Measurements from ENCODE around the gene SART1.

SART1 gene

DNA sequence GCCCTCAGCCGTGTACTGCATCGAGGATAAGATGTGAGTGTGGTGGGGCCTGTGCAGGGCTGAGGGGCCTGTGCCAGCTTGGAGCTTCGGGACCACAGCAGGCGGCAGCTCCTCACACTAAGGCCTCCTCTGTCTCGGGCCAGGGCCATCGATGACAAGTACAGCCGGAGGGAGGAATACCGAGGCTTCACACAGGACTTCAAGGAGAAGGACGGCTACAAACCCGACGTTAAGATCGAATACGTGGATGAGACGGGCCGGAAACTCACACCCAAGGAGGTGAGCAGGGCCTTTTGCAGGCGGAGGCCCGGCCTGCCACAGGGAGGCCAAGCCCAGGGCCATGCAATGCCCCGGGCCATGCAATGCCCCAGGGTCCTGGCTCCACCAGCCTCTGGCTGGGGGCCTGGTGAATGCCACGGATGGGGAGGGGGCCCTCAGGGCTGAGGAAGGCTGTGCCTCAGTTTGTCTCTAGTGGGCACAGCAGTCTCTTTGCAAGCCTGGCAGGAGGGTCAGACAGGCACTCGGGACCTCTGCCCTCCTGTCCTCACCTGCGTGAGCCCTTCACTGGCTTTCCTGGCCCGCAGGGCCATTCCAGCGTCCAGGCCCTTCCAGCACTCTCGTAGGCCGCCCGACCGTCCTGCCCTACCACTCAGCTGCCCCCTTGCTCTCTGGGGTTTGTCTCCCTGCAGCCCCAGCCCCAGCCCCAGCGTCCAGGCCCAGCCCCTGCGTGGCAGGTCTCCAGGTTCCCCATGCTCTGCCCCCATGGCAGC lies 16.3 kb downstream of the SART1 start:
- DNase-seq (ENCODE audit: low read depth, low spot score) = no peak
- TF ChIP-seq EZH2 (IDR thresholded peaks at IDR 0.05) (no peak), POLR2AphosphoS5 (IDR thresholded peaks at IDR 0.05; ENCODE audit: borderline replicate concordance, low read depth, low read length) (no peak), FOXP2 (optimal IDR thresholded peaks at IDR 0.05; ENCODE audit: control extremely low read depth, extremely low read length, insufficient read depth) (no peak)
- Histone ChIP-seq H3K9me3 (ENCODE audit: low read depth, low read length) (no peaks in the 10 kb centered on the region), H3K36me3 (ENCODE audit: insufficient read depth, low read length) (peaks cover 19% of the 10 kb centered on the region; the same call in 1 of the 2 replicates), H3K27ac (no peak overlapping the region), H3K4me3 (no peak overlapping the region), H3K9ac (ENCODE audit: insufficient read length) (no peak overlapping the region)

DNA sequence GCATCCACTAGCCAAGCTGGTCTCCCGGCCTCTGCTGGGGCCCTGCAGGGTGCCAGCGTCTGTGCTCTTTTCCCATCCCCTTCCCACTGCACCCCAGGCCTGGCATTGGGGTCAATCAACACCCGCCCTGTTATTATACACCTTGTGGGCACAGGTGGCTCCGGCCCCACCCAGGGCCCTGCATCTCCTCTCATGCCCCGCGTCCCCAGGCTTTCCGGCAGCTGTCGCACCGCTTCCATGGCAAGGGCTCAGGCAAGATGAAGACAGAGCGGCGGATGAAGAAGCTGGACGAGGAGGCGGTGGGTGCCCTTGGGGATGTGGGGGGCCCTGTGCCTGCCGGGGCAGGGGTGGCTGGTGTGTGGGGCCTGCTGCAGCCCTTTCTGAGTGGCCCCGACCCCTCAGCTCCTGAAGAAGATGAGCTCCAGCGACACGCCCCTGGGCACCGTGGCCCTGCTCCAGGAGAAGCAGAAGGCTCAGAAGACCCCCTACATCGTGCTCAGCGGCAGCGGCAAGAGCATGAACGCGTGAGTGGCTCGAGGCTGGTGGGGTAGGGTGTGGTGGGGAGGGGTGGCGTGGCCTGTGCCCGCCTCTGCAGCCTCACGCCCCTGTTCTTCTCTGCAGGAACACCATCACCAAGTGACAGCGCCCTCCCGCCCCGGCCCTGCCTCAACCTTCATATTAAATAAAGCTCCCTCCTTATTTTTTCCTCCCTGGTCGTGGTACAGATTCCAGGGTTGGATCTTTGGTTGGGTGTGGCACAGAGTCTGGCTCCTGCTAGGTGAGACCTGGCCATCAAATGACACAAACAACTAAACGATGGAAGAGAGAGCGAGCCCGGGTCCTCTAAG lies 17.1 kb downstream of the SART1 start:
- no peak overlapping the region for H3K27ac ChIP-seq
- no peak overlapping the region for H3K9ac ChIP-seq (ENCODE audit: insufficient read length)
- TF ChIP-seq POLR2AphosphoS5 (IDR thresholded peaks at IDR 0.05; ENCODE audit: borderline replicate concordance, low read depth, low read length) (no peak), FOXP2 (optimal IDR thresholded peaks at IDR 0.05; ENCODE audit: control extremely low read depth, extremely low read length, insufficient read depth) (no peak), EZH2 (IDR thresholded peaks at IDR 0.05) (no peak)

DNA sequence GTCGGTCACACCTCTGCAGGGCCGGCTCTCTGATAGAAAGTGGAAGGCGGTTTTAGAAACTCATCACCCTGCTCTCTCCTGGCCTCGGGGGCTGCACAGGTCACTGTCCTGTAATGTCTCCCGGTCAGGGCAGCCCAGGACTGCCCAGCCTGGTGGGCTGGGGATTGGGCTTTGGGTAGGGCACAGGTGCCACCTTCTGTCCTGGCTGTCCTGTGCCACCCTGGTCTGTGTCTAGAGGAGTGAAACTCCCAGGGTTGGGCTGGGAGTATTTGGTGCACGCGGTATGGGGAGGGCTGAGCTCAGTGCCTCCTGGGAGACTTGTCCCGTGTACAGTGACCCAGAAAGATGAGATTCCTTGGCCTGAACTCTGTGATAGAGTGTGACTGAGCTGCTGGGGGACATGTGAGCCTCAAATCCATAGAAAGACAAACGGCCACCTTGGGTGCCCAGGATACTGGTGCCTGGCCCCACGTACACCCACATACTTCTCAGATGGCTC lies 17.8 kb downstream of the SART1 start:
- Histone ChIP-seq H3K9me3 (ENCODE audit: low read depth, low read length) (no peaks in the 10 kb centered on the region), H3K36me3 (ENCODE audit: insufficient read depth, low read length) (peaks cover 11% of the 10 kb centered on the region; the same call in 1 of the 2 replicates), H3K27ac (no peak overlapping the region), H3K4me3 (no peak overlapping the region), H3K9ac (ENCODE audit: insufficient read length) (no peak overlapping the region)
- no peak for DNase-seq (ENCODE audit: low read depth, low spot score)
- TF ChIP-seq EZH2 (IDR thresholded peaks at IDR 0.05) (no peak), FOXP2 (optimal IDR thresholded peaks at IDR 0.05; ENCODE audit: control extremely low read depth, extremely low read length, insufficient read depth) (no peak), POLR2AphosphoS5 (IDR thresholded peaks at IDR 0.05; ENCODE audit: borderline replicate concordance, low read depth, low read length) (no peak)

More for the DNA sequence above, 17.1 kb downstream of the SART1 start:
- DNase-seq (ENCODE audit: low read depth, low spot score) = no peak
- peaks cover 14% of the 10 kb centered on the region; the same call in 1 of the 2 replicates for H3K36me3 ChIP-seq (ENCODE audit: insufficient read depth, low read length)
- H3K4me3 ChIP-seq = no peak overlapping the region
- no peaks in the 10 kb centered on the region for H3K9me3 ChIP-seq (ENCODE audit: low read depth, low read length)

DNA sequence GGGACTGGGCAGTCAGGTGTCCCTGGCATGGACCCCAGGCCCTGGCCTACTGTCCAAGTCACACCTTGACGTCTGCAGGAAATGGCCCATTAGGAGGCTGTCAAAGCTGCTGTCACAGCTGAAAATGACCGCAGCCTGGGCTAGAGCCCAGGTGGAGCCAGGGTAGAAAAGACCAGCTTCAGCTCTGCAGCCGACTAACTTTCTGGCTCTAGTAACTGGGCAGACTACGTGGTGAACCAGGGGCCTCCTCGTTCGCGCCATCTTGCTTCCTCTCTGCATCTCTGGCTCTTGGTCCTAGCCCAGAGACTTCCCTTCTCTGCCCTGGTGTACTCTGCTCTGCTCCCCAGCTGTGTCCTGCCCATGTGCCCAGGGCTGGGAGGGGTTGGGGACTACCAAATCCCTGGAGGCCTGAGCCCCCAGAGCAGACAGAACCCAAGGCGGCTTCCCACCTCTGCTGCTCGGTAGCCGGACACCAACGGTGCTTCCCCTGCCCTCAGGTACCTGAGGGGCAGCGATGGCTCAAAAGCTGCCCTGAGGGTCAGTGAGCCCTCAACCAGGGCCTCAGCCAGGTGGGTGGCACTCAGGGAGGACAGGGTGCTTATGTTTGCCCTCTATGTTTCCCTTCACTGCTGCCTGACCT lies 19.7 kb downstream of the SART1 start:
- TF ChIP-seq POLR2AphosphoS5 (IDR thresholded peaks at IDR 0.05; ENCODE audit: borderline replicate concordance, low read depth, low read length) = 0 out of 2 replicates have a peak, but pooled peaks have one; percentile 29
- TF ChIP-seq EZH2 (IDR thresholded peaks at IDR 0.05) = no peak
- H3K36me3 ChIP-seq (ENCODE audit: insufficient read depth, low read length) = peaks cover 11% of the 10 kb centered on the region; the same call in 1 of the 2 replicates

DNA sequence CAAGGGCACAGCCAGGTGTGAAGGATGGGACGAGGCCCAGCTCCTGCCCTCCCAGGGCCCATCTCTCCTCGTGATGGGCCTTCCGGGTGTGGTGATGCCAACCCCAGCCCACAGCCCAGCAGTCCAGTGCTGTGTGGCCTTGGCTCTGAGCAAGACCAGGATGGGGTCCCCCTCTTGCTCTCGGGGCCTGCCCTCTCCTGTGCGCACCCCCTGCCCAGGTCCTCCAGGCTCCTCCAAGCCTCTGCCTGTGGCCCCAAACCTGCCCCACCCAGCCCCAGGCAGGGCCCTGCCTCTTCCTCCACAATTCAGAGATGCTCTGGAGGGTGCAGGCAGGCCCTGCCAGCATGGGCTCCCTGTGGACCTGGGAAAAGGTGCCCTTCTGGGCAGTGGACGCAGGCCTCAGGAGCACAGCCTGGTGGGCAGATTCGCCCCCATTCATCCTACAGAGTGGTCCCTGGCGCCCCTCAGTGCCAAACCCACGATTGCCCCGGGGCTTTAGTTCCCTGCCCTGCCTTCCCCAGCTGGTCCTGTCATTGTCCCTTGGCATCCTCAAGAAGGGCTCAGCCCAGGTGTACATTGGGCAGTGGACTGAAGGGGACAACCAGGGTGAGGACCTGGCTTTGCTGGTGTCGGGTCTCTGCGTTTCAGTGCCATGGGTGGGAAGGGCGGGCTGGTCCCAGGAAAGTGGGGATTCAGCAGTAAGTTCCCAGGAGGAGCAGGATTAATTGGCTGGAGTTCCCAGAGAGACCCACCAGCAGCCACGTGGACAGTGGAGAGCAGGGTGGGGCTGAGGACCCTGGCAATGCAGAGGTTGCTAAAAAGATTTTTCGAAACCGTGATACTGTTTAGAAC lies 20.7 kb downstream of the SART1 start:
- no peak for DNase-seq (ENCODE audit: low read depth, low spot score)
- no peak for TF ChIP-seq FOXP2 (optimal IDR thresholded peaks at IDR 0.05; ENCODE audit: control extremely low read depth, extremely low read length, insufficient read depth)
- TF ChIP-seq EZH2 (IDR thresholded peaks at IDR 0.05) = no peak
- no peak for TF ChIP-seq POLR2AphosphoS5 (IDR thresholded peaks at IDR 0.05; ENCODE audit: borderline replicate concordance, low read depth, low read length)
- Histone ChIP-seq H3K9me3 (ENCODE audit: low read depth, low read length) (no peaks in the 10 kb centered on the region), H3K27ac (no peak overlapping the region), H3K9ac (ENCODE audit: insufficient read length) (no peak overlapping the region), H3K36me3 (ENCODE audit: insufficient read depth, low read length) (peaks cover 11% of the 10 kb centered on the region; the same call in 1 of the 2 replicates), H3K4me3 (no peak overlapping the region)

More for the DNA sequence above, 19.7 kb downstream of the SART1 start:
- DNase-seq (ENCODE audit: low read depth, low spot score) = no peak
- H3K4me3 ChIP-seq = no peak overlapping the region
- no peaks in the 10 kb centered on the region for H3K9me3 ChIP-seq (ENCODE audit: low read depth, low read length)
- H3K27ac ChIP-seq = no peak overlapping the region
- no peak overlapping the region for H3K9ac ChIP-seq (ENCODE audit: insufficient read length)

DNA sequence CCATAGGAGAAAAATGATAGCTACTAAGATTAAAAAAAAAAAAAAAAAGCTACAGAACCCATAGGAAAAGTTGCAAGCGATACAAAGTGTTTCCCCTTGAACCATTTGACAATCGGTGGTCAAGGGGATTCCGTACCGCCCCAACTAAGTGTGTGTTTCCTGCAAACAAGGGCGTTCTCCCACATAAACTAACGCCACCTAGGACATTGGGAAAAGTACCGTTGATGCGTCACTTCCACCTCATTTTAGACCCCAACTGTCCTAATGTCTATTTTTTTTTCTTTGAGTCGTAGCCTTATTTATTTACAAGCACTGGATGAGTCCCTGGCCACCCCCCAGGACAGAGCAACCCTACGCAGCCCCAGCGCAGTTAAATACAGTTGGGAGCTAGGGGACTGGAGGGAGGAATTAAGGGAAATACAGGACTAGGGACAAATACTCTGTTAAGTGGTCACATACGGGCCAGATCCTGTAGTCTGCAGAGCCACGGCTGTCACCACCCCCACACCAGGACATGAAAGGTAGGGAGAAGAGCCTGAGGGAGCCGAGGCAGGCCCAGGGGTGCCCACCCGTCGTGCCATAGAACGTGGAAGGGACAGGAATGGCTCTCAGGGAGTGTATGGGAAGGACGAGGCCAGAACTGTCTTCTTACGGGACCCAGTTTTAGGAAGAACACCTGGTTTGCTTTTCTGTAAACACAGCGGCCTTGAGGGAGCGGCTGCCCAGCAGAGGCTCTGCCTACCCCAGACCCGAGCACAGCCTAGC lies 21.5 kb downstream of the SART1 start:
- H3K9me3 ChIP-seq (ENCODE audit: low read depth, low read length) = no peaks in the 10 kb centered on the region
- H3K4me3 ChIP-seq = no peak overlapping the region
- TF ChIP-seq FOXP2 (optimal IDR thresholded peaks at IDR 0.05; ENCODE audit: control extremely low read depth, extremely low read length, insufficient read depth) (no peak), POLR2AphosphoS5 (IDR thresholded peaks at IDR 0.05; ENCODE audit: borderline replicate concordance, low read depth, low read length) (no peak), EZH2 (IDR thresholded peaks at IDR 0.05) (no peak)
- peaks cover 5% of the 10 kb centered on the region; the same call in 1 of the 2 replicates for H3K36me3 ChIP-seq (ENCODE audit: insufficient read depth, low read length)
- no peak overlapping the region for H3K27ac ChIP-seq
- DNase-seq (ENCODE audit: low read depth, low spot score) = no peak
- H3K9ac ChIP-seq (ENCODE audit: insufficient read length) = no peak overlapping the region

DNA sequence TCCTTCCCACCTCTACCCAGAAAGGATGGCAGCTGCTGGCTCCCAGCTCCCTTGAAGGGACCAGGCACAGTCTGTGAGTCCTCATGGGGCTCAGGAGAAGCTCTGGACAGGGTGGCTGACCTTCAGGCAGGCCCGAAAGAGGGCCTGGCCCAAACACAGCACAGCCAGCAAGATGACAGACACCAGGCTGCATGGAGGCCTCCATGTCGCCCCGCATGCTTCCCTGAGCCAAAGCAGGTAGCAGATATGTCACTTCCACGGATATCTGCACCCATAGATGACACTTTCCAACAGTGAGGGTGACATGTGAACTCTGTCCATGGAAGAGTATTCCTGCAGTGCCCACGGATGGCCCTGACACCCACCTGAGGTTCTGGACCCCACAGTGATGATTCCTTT lies 22.1 kb downstream of the SART1 start:
- TF ChIP-seq EZH2 (IDR thresholded peaks at IDR 0.05) = no peak
- TF ChIP-seq POLR2AphosphoS5 (IDR thresholded peaks at IDR 0.05; ENCODE audit: borderline replicate concordance, low read depth, low read length) = no peak
- TF ChIP-seq FOXP2 (optimal IDR thresholded peaks at IDR 0.05; ENCODE audit: control extremely low read depth, extremely low read length, insufficient read depth) = no peak
- peaks cover 2% of the 10 kb centered on the region; the same call in 1 of the 2 replicates for H3K36me3 ChIP-seq (ENCODE audit: insufficient read depth, low read length)

More for the DNA sequence above, 22.1 kb downstream of the SART1 start:
- Histone ChIP-seq H3K9me3 (ENCODE audit: low read depth, low read length) (no peaks in the 10 kb centered on the region), H3K4me3 (no peak overlapping the region), H3K27ac (no peak overlapping the region), H3K9ac (ENCODE audit: insufficient read length) (no peak overlapping the region)
- no peak for DNase-seq (ENCODE audit: low read depth, low spot score)

All from SK-N-MC (cell line).